GM13977 (cell line): ENCODE data around the gene SKIDA1.

Source experiments
- DNase-seq: peaks from one replicate; pipeline ENCODE4 v3.0.0; 2012; ENCODE audit warnings: low spot score
- in situ Hi-C: fragments of 300-500 bp; cut with MboI; formaldehyde crosslinking; loops from one replicate; pipeline ENCODE4 v1.12.0; 2022; ENCODE audit warnings: low sequenced_read_pairs, low pct_unique_long_range_greater_than_20kb, mixed read lengths, inconsistent platforms; ENCODE audit not compliant: unreplicated experiment
- TF ChIP-seq, protein P1 (sequence below): IDR thresholded peaks from 2 replicates; pipeline ENCODE4 v1.5.1; 2012; ENCODE audit warnings: mild to moderate bottlenecking, control low read depth; ENCODE audit not compliant: insufficient read depth; ENCODE audit errors: extremely low read depth, missing control alignments

Gene SKIDA1

GRCh38 chr10:21523557-21524008 lies 1.9 kb downstream of the SKIDA1 start:
- TF ChIP-seq, protein P1, sequence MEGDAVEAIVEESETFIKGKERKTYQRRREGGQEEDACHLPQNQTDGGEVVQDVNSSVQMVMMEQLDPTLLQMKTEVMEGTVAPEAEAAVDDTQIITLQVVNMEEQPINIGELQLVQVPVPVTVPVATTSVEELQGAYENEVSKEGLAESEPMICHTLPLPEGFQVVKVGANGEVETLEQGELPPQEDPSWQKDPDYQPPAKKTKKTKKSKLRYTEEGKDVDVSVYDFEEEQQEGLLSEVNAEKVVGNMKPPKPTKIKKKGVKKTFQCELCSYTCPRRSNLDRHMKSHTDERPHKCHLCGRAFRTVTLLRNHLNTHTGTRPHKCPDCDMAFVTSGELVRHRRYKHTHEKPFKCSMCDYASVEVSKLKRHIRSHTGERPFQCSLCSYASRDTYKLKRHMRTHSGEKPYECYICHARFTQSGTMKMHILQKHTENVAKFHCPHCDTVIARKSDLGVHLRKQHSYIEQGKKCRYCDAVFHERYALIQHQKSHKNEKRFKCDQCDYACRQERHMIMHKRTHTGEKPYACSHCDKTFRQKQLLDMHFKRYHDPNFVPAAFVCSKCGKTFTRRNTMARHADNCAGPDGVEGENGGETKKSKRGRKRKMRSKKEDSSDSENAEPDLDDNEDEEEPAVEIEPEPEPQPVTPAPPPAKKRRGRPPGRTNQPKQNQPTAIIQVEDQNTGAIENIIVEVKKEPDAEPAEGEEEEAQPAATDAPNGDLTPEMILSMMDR = no peak
- in situ Hi-C loops = no loop called here
- DNase-seq = no peak

- TF ChIP-seq, protein P1 = no peak
- no peak for DNase-seq
- in situ Hi-C loops = no loop called here
Measured at GRCh38 chr10:21522631-21523406, 2.7 kb downstream of the SKIDA1 start.

DNA sequence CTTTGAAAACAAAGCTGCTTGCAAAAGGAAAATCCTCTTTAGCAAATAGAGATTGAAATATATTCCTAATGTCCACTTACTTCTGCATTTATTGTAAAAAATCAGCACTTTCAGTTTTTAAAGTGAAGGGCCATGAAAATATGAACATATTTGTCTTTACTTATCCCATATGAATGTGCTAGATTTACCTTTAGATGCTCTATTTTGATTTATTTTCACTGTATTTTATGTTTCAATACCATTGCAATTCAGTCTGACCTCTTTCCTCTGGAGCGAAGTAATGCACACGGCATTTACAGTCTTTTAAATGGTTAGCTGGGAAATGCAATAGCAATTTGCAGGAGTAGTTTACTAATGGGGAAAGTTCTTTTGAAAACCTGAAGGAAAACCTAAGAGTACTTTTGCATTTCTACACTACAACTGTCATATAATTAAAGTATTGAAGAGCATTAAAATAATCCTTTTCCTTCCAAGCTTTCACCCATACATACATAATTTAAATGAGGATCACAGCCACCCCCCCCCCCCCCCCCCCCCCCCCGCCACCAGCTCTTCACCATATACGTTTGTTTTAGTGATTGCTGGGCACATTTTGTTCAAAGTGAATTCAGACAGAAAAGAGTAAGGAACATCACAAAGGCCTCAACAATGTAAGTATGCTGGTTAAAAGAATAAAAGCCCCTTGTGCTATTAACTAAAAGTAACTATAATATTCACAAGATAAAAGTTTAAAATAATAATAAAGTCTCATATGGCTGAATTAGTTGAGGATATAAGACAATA lies 3.5 kb downstream of the SKIDA1 start:
- TF ChIP-seq, protein P1 = no peak
- in situ Hi-C loops = no loop called here
- DNase-seq = no peak

DNA sequence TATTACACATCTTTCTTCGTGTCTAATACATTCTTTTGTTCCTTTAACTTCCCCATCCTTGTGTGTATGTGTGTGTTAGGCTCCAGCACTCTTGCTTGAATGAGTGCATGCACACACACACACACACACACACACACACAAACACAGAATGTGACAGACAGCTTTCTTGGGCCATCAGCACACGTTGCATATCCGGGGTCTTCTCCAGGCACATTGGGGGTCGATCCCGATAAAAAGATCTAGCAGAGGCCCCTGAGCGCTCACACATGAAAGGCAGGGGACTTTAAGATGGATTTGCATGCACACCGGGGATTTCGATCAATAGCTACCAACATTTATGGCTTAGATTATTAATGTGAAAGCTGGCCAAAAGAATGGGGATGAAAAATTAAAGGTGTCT lies 4.5 kb downstream of the SKIDA1 start:
- TF ChIP-seq, protein P1 = no peak
- no peak for DNase-seq
- in situ Hi-C loops = no loop called here

GRCh38 chr10:21520509-21520908 lies 5.0 kb downstream of the SKIDA1 start:
- in situ Hi-C loops = no loop called here
- TF ChIP-seq, protein P1 = no peak
- DNase-seq = no peak

- DNase-seq = no peak
- in situ Hi-C loops = no loop called here
- TF ChIP-seq, protein P1 = no peak
Measured at GRCh38 chr10:21519941-21520436, 5.5 kb downstream of the SKIDA1 start.
